ENCODE results near the gene C11orf86.

Gene C11orf86

GRCh38 chr11:66974724-66975404 is at the start of gene C11orf86:
Gene C11orf86 (plus strand): TSS chr11:66975304. CDS start chr11:66975363, 59 bp downstream.
- no peak for TF ChIP-seq JUND (IDR thresholded peaks at IDR 0.05; ENCODE audit: low read depth)
- in situ Hi-C loops (cut with HindIII; ENCODE audit: low pct_unique_long_range_greater_than_20kb, low sequenced_read_pairs): no loop called here
- DNase-seq (ENCODE audit: low read depth in 1 of 2, low spot score in 1 of 2): no peak

DNA sequence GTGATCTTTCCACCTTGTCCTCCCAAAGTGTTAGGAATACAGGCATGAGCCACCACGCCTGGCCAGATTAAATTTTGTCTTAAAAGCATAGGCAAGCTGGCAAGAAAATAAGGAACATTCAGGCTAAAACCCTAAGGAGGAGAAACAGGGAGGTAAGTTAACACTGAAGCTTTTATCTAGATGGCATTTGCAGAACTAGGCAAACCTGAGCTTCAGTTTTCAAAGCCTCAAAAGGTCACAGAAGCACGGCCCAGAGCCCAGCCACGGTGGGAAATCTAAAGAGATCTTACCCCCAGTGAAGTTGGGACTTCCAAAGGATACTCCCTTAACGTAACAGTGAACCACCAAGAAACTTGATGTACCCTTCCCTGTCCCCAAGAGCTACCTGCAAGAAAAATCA is 45.4 kb upstream of the C11orf86 start:
- no peak for TF ChIP-seq JUND (IDR thresholded peaks at IDR 0.05; ENCODE audit: low read depth)
- in situ Hi-C loops (cut with HindIII; ENCODE audit: low pct_unique_long_range_greater_than_20kb, low sequenced_read_pairs): no loop called here
- DNase-seq (ENCODE audit: low read depth in 1 of 2, low spot score in 1 of 2): peak in 1 of 2 experiments; percentile 26

- DNase-seq (ENCODE audit: low read depth in 1 of 2, low spot score in 1 of 2): no peak
- in situ Hi-C loops (cut with HindIII; ENCODE audit: low pct_unique_long_range_greater_than_20kb, low sequenced_read_pairs): no loop called here
- no peak for TF ChIP-seq JUND (IDR thresholded peaks at IDR 0.05; ENCODE audit: low read depth)
These were observed 42.6 kb upstream of the C11orf86 start for GRCh38 chr11:66932543-66932942.

DNA sequence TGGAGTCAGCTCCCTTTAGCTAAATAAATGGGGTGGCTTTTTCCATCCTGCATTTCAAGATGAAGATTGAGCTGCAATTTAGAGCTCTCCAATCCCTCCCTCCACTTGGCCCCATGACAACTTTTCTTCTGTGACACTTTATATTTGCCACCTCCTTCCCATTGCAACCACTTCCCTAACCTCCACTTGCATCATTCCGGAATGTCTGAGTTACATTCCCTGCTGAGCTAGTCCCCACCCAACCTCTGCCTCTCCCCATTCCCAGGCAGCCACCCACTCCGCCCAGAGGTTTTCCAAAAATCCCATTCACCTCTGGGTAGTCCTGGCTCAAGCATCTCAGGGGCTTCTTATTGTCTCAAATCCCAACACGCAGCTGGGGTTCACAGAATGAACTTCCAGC is 41.6 kb upstream of the C11orf86 start:
- TF ChIP-seq JUND (IDR thresholded peaks at IDR 0.05; ENCODE audit: low read depth): no peak
- DNase-seq (ENCODE audit: low read depth in 1 of 2, low spot score in 1 of 2): no peak
- in situ Hi-C loops (cut with HindIII; ENCODE audit: low pct_unique_long_range_greater_than_20kb, low sequenced_read_pairs): no loop called here

GRCh38 chr11:66934950-66935779 is 39.9 kb upstream of the C11orf86 start:
- DNase-seq (ENCODE audit: low read depth in 1 of 2, low spot score in 1 of 2): peak in 1 of 2 experiments; percentile 41
- in situ Hi-C loops (cut with HindIII; ENCODE audit: low pct_unique_long_range_greater_than_20kb, low sequenced_read_pairs): no loop called here
- TF ChIP-seq JUND (IDR thresholded peaks at IDR 0.05; ENCODE audit: low read depth): no peak

GRCh38 chr11:66936311-66936711 is 38.8 kb upstream of the C11orf86 start:
- TF ChIP-seq JUND (IDR thresholded peaks at IDR 0.05; ENCODE audit: low read depth): no peak
- peak; percentile 17 to 76 for DNase-seq (ENCODE audit: low read depth in 1 of 2, low spot score in 1 of 2)
- in situ Hi-C loops (cut with HindIII; ENCODE audit: low pct_unique_long_range_greater_than_20kb, low sequenced_read_pairs): no loop called here

DNA sequence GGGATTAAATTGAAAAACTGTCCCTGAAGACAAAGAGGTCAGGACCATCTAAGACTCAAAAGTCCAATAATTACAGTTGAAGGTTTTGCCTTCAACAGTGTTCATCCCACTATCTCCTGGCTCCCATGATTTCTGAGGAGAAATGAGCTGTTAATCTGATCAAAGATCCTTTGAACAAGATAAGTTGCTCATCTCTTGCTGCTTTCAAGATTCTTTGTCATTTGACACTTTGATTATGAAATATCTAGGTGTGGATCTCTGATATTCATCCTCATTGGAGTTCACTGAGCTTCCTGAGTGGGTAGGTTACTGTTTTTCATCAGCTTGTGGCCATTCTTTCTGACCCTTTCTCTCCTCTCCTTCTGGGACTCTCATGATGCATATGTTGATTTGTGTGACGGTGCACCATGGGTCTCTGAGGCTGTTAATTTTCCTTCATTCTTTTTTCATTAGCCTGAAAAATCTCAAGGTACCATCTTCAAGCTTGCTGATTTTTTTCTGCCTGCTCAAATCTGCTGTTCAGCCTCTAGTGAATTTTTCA is 37.8 kb upstream of the C11orf86 start:
- in situ Hi-C loops (cut with HindIII; ENCODE audit: low pct_unique_long_range_greater_than_20kb, low sequenced_read_pairs): no loop called here
- no peak for DNase-seq (ENCODE audit: low read depth in 1 of 2, low spot score in 1 of 2)
- TF ChIP-seq JUND (IDR thresholded peaks at IDR 0.05; ENCODE audit: low read depth): no peak

DNA sequence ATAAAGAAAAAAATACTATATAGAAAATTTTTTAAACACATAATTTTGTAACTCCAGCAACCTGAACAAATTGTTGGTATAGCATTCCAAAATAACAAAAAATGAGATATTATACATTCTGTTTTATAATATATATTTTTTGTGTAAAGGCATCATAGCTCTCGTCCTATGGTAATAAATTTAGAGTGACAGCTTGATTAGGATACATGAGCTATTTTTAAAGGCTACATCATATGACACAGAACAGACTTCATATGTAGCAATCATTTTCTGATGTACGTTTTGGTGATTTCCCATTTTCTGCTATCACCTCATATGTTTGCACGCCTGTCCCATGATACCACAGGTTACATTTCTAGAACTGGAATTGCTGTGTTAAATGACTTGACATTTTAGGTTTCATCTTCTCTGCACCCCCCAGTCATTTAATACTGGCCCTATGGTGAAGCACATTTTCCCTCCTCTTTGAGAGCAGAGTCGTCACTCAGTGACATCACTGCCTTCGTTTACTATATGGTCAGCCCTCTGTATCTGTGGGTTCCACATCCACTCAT is 36.4 kb upstream of the C11orf86 start:
- TF ChIP-seq JUND (IDR thresholded peaks at IDR 0.05; ENCODE audit: low read depth): no peak
- in situ Hi-C loops (cut with HindIII; ENCODE audit: low pct_unique_long_range_greater_than_20kb, low sequenced_read_pairs): no loop called here
- no peak for DNase-seq (ENCODE audit: low read depth in 1 of 2, low spot score in 1 of 2)

- peak; percentile 55 to 94 for DNase-seq (ENCODE audit: low read depth in 1 of 2, low spot score in 1 of 2)
- in situ Hi-C loops (cut with HindIII; ENCODE audit: low pct_unique_long_range_greater_than_20kb, low sequenced_read_pairs): no loop called here
These were observed 25.0 kb upstream of the C11orf86 start for GRCh38 chr11:66950112-66950535.

GRCh38 chr11:66951135-66951534 is 24.0 kb upstream of the C11orf86 start:
- no peak for DNase-seq (ENCODE audit: low read depth in 1 of 2, low spot score in 1 of 2)
- in situ Hi-C loops (cut with HindIII; ENCODE audit: low pct_unique_long_range_greater_than_20kb, low sequenced_read_pairs): no loop called here
- TF ChIP-seq JUND (IDR thresholded peaks at IDR 0.05; ENCODE audit: low read depth): no peak

More at GRCh38 chr11:66950112-66950535, 25.0 kb upstream of the C11orf86 start:
- TF ChIP-seq JUND (IDR thresholded peaks at IDR 0.05; ENCODE audit: low read depth): no peak

- DNase-seq (ENCODE audit: low read depth in 1 of 2, low spot score in 1 of 2): no peak
- in situ Hi-C loops (cut with HindIII; ENCODE audit: low pct_unique_long_range_greater_than_20kb, low sequenced_read_pairs): no loop called here
- TF ChIP-seq JUND (IDR thresholded peaks at IDR 0.05; ENCODE audit: low read depth): no peak
These were observed 23.2 kb upstream of the C11orf86 start for GRCh38 chr11:66951927-66952337.

- DNase-seq (ENCODE audit: low read depth in 1 of 2, low spot score in 1 of 2): no peak
These were observed 21.8 kb upstream of the C11orf86 start for GRCh38 chr11:66953081-66953833.

More at GRCh38 chr11:66953081-66953833, 21.8 kb upstream of the C11orf86 start:
- in situ Hi-C loops (cut with HindIII; ENCODE audit: low pct_unique_long_range_greater_than_20kb, low sequenced_read_pairs): no loop called here
- TF ChIP-seq JUND (IDR thresholded peaks at IDR 0.05; ENCODE audit: low read depth): no peak

All from T47D (cell line).